B cell (primary cell): ENCODE data around the gene RABL6. TPM values are rescaled to one million over a fixed set of nuclear protein-coding genes. Genes with fewer than 3 reads are reported as not detected.

ENCODE experiments used
- ATAC-seq: fragments of 200-7000 bp; cut with Tn5 transposase; one replicate; pipeline ENCODE4 v1.10.0; 2021; ENCODE audit warnings: low read depth, mild to moderate bottlenecking, moderate number of reproducible peaks, moderate library complexity
- CTCF ChIA-PET: fragments of 350-600 bp; sonication (Branson Sonifier 250); formaldehyde crosslinking; loops from one replicate; lab custom pipeline; 2021; ENCODE audit warnings: antibody characterized with exemption, inconsistent platforms; lab: Charles Lee
- POLR2A ChIA-PET: fragments of 350-600 bp; sonication (Branson Sonifier 250); formaldehyde crosslinking; loops from one replicate; lab custom pipeline; 2021; ENCODE audit warnings: antibody characterized with exemption; lab: Charles Lee
- DNase-seq: peaks from one replicate; pipeline ENCODE4 v3.0.0; 2013
- H2AFZ ChIP-seq: 2 replicates; pipeline ENCODE4 v1.6.1; 2012; ENCODE audit warnings: mild to moderate bottlenecking, low read depth, low read length; ENCODE audit not compliant: insufficient read depth, poor library complexity, severe bottlenecking
- H3K27ac ChIP-seq, 2 donors: 1 replicate in 1 of 2; 2 replicates in 1 of 2; pipeline ENCODE4 v1.5.1; 2012 to 2013; ENCODE audit warnings: low read length in 2 of 2, mild to moderate bottlenecking in 2 of 2, moderate library complexity in 1 of 2
- H3K27me3 ChIP-seq, 4 experiments: fragments of 200-600 bp in 1 of 4; sonication (generic) in 1 of 4; replicated peaks in 1 of 4; 1 replicate in 2 of 4; 2 replicates in 2 of 4; pipeline versions ENCODE4 v1.6.1 to v1.7.0; 2013 to 2016; ENCODE audit warnings: low read length in 3 of 4, mild to moderate bottlenecking in 2 of 4, mixed read lengths in 1 of 4, moderate library complexity in 1 of 4; ENCODE audit not compliant: insufficient read depth in 4 of 4, control insufficient read depth in 3 of 4; ENCODE audit errors: control extremely low read depth in 1 of 4
- H3K36me3 ChIP-seq, 2 experiments: replicated peaks in 1 of 2; 1 replicate in 1 of 2; 2 replicates in 1 of 2; pipeline versions ENCODE4 v1.6.1 to v1.7.1; 2013; ENCODE audit warnings: low read length in 1 of 2; ENCODE audit not compliant: insufficient read depth in 2 of 2, control insufficient read depth in 1 of 2; ENCODE audit errors: control extremely low read depth in 1 of 2, extremely low read depth in 1 of 2
- H3K4me1 ChIP-seq, 2 donors: fragments of 200-600 bp in 1 of 2; sonication (generic) in 1 of 2; 1 replicate in 1 of 2; 2 replicates in 1 of 2; pipeline versions ENCODE4 v1.5.1 to v1.6.1; 2013 to 2017; ENCODE audit warnings: low read length in 2 of 2; ENCODE audit not compliant: control insufficient read depth in 2 of 2, insufficient read depth in 2 of 2
- H3K4me2 ChIP-seq: replicated peaks from 2 replicates; pipeline ENCODE3; 2012; ENCODE audit warnings: mild to moderate bottlenecking, low read depth, low read length; ENCODE audit not compliant: poor library complexity, severe bottlenecking
- H3K4me3 ChIP-seq, 5 experiments: fragments of 200-600 bp in 1 of 5; sonication (generic) in 1 of 5; 1 replicate in 3 of 5; 2 replicates in 2 of 5; pipeline versions ENCODE4 v1.5.1 to v1.7.0; 2011 to 2016; ENCODE audit warnings: low read length in 4 of 5, mild to moderate bottlenecking in 4 of 5, low read depth in 2 of 5, control low read depth in 1 of 5, moderate library complexity in 1 of 5; ENCODE audit not compliant: insufficient read depth in 1 of 5; ENCODE audit errors: control extremely low read depth in 1 of 5, extremely low read depth in 1 of 5
- H3K79me2 ChIP-seq: fragments of 200-600 bp; sonication (generic); one replicate; pipeline ENCODE4 v1.6.0; 2016; ENCODE audit warnings: low read length; ENCODE audit not compliant: control insufficient read depth, insufficient read depth
- H3K9ac ChIP-seq: fragments of 200-600 bp; sonication (generic); 2 replicates; pipeline ENCODE4 v1.6.1; 2017; ENCODE audit warnings: mild to moderate bottlenecking, low read length, moderate library complexity
- H3K9me3 ChIP-seq, 3 donors: one replicate each; pipeline versions ENCODE4 v1.6.1 to v1.7.1; 2013; ENCODE audit warnings: low read length in 2 of 3; ENCODE audit not compliant: control insufficient read depth in 2 of 3, insufficient read depth in 1 of 3; ENCODE audit errors: control extremely low read depth in 1 of 3
- H4K20me1 ChIP-seq: 2 replicates; pipeline ENCODE4 v1.6.0; 2012; ENCODE audit warnings: mild to moderate bottlenecking, low read length; ENCODE audit not compliant: insufficient read depth, control insufficient read depth, poor library complexity, severe bottlenecking
- H3K27ac Mint-ChIP-seq: one replicate; pipeline ENCODE4 v1.8.0; 2021; ENCODE audit warnings: mixed read lengths
- H3K27me3 Mint-ChIP-seq: one replicate; pipeline ENCODE4 v1.8.0; 2021; ENCODE audit warnings: mixed read lengths
- H3K4me1 Mint-ChIP-seq: one replicate; pipeline ENCODE4 v1.8.0; 2021; ENCODE audit warnings: mixed read lengths
- H3K4me3 Mint-ChIP-seq: one replicate; pipeline ENCODE4 v1.8.0; 2021; ENCODE audit warnings: mixed read lengths
- H3K9me3 Mint-ChIP-seq: one replicate; pipeline ENCODE4 v1.8.0; 2022; ENCODE audit warnings: mixed read lengths; ENCODE audit not compliant: insufficient read depth
- CTCF ChIP-seq: fragments of 200-600 bp; IDR thresholded peaks from one replicate; pipeline ENCODE4 v1.8.0; 2022; ENCODE audit warnings: antibody characterized with exemption, mild to moderate bottlenecking
- EZH2 ChIP-seq: IDR thresholded peaks from 2 replicates; pipeline ENCODE4 v1.6.1; 2012; ENCODE audit warnings: borderline replicate concordance, low read depth, mild to moderate bottlenecking, moderate library complexity, low read length; ENCODE audit not compliant: insufficient read depth, poor library complexity, severe bottlenecking
- WGBS: methylation state at CpG from one replicate; pipeline ENCODE4 v1.1.5; 2013; ENCODE audit warnings: missing lambda C conversion rate; ENCODE audit not compliant: insufficient coverage; 5-methylcytosine and 5-hydroxymethylcytosine counted together
- intact Hi-C: fragments of 100-400 bp; cut with micrococcal nuclease; formaldehyde crosslinking; loops from one replicate; pipeline ENCODE4 v1.10.0; 2022
- polyA plus RNA-seq: library from polyadenylated mRNA; depleted of rRNA; stranded (reverse); fragments of >200 nt; gene quantifications from 2 replicates; pipeline ENCODE4 v1.2.3, GENCODE V29; 2012
- total RNA-seq, 2 donors: library from RNA; stranded (reverse); fragments of 120-200 nt in 1 of 2; gene quantifications; 1 replicate in 1 of 2; 2 replicates in 1 of 2; pipeline versions ENCODE4 v1.2.3 to v1.2.4, GENCODE V29; 2013 to 2022

Gene RABL6
- total and polyA plus RNA-seq, 2 donors (not counting 1 experiment from before 2014, with no cell fraction given), result 33.6 to 70.5 TPM

- no peak overlapping the region for H3K9ac ChIP-seq
- WGBS, result 96% methylated on average over 20 of the region's 22 CpGs
These were observed 53.5 kb downstream of the RABL6 start for GRCh38 chr9:136860933-136861873.

More at GRCh38 chr9:136860933-136861873, 53.5 kb downstream of the RABL6 start:
- no peak for TF ChIP-seq CTCF
- no peak for TF ChIP-seq EZH2
- Mint-ChIP-seq H3K4me1 (peaks cover 20% of the 10 kb centered on the region), H3K27me3 (no peaks in the 10 kb centered on the region), H3K9me3 (no peaks in the 10 kb centered on the region), H3K4me3 (no peak overlapping the region), H3K27ac (no peak overlapping the region)
- intact Hi-C loops, result no loop called here
- Histone ChIP-seq H3K9me3 (no peaks in the 10 kb centered on the region), H3K27me3 (no peaks in the 10 kb centered on the region), H3K36me3 (peaks cover 0 to 37% of the 10 kb centered on the region in 2 experiments), H3K4me1 (peaks cover 8 to 15% of the 10 kb centered on the region in 2 donors), H2AFZ (no peak overlapping the region), H3K4me2 (no peak overlapping the region), H3K27ac (no peak overlapping the region), H3K79me2 (peaks cover 28% of the 10 kb centered on the region), H4K20me1 (peaks cover 29% of the 10 kb centered on the region), H3K4me3 (no peak overlapping the region)
- ChIA-PET CTCF (interaction anchor here (0.7 to 1.0 kb wide), 2 partner anchors 167 to 174 kb away, joined by 3 read pairs; partner anchors contain the start of gene ABCA2), POLR2A (no interaction called here)
- no peak for ATAC-seq
- no peak for DNase-seq
